BJ (cell line): Measurements from ENCODE around the gene TREM2. TPM values are rescaled to one million over a fixed set of nuclear protein-coding genes. Genes with fewer than 3 reads are reported as not detected.

Experiments used
- CTCF ChIA-PET: fragments of 350-600 bp; formaldehyde crosslinking; extraction: SDS; loops from one replicate; lab custom pipeline; 2021; ENCODE audit warnings: antibody characterized with exemption, inconsistent platforms; lab: Yijun Ruan, JAX
- POLR2A ChIA-PET: fragments of 300-600 bp; sonication (Branson Sonifier 250); formaldehyde crosslinking; extraction: SDS; loops from one replicate; lab custom pipeline; 2021; ENCODE audit warnings: antibody characterized with exemption; lab: Charles Lee
- DNase-seq: peaks from one replicate; pipeline ENCODE4 v3.0.0-alpha.2; 2011; ENCODE audit warnings: low read depth
- H3K27me3 ChIP-seq: 2 replicates; pipeline ENCODE4 v1.6.0; 2011; ENCODE audit warnings: low read length; ENCODE audit not compliant: control insufficient read depth, insufficient read depth
- H3K36me3 ChIP-seq: 2 replicates; pipeline ENCODE4 v1.5.1; 2011; ENCODE audit warnings: low read length; ENCODE audit not compliant: control insufficient read depth, insufficient read depth
- H3K4me3 ChIP-seq: 2 replicates; pipeline ENCODE4 v1.5.1; 2011; ENCODE audit warnings: low read depth, mild to moderate bottlenecking, control low read depth, low read length
- polyA plus RNA-seq: library from polyadenylated mRNA; depleted of rRNA; stranded (reverse); fragments of >200 nt; gene quantifications from 2 replicates; pipeline ENCODE4 v1.2.3, GENCODE V29; 2011; rRNA removed
- TF ChIP-seq, protein P1 (sequence below): IDR thresholded peaks from 2 replicates; pipeline ENCODE4 v1.5.1; 2011; ENCODE audit warnings: low read depth, mild to moderate bottlenecking, control low read depth, inconsistent platforms, low read length, moderate library complexity; ENCODE audit not compliant: insufficient read depth

TREM2 gene
- polyA plus RNA-seq, 1 experiment, result not detected

DNA sequence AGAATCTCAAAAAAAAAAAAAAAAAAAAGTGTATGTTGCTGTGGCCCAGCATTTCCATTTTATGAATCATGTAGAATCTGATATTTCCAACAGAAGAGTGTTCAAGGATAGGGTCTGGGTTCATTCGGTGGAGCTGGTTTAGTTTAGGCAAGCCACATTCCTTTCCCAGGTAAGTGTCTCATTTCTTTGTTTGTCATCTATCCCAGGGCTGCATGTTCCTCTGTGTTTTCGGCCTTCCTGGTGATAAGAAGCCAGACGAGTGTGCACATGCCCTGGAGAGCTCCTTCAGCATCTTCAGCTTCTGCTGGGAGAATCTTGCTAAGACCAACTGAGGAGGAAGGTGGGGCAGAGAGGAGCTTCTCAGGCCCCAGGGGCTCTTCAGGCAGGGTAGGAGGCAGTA is 51.9 kb downstream of the TREM2 start:
- CTCF ChIA-PET, result interaction anchor here (0.5 to 1.0 kb wide), 3 partner anchors 19 to 220 kb away, joined by 3 to 4 read pairs (median 3); no protein-coding TSS in a partner anchor
- POLR2A ChIA-PET, result no interaction called here
- Histone ChIP-seq H3K36me3 (no peaks in the 10 kb centered on the region), H3K4me3 (no peak overlapping the region), H3K27me3 (no peaks in the 10 kb centered on the region)
- TF ChIP-seq, protein P1, sequence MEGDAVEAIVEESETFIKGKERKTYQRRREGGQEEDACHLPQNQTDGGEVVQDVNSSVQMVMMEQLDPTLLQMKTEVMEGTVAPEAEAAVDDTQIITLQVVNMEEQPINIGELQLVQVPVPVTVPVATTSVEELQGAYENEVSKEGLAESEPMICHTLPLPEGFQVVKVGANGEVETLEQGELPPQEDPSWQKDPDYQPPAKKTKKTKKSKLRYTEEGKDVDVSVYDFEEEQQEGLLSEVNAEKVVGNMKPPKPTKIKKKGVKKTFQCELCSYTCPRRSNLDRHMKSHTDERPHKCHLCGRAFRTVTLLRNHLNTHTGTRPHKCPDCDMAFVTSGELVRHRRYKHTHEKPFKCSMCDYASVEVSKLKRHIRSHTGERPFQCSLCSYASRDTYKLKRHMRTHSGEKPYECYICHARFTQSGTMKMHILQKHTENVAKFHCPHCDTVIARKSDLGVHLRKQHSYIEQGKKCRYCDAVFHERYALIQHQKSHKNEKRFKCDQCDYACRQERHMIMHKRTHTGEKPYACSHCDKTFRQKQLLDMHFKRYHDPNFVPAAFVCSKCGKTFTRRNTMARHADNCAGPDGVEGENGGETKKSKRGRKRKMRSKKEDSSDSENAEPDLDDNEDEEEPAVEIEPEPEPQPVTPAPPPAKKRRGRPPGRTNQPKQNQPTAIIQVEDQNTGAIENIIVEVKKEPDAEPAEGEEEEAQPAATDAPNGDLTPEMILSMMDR, result no peak
- DNase-seq, result no peak

Other genes with a start within 250 kb of the TREM2 start
- not detected in 2 replicates for gene UNC5CL, start 123.9 kb downstream of the TREM2 start, polyA plus RNA-seq
- gene TSPO2, start 120.6 kb downstream of the TREM2 start, polyA plus RNA-seq, result not detected in 2 replicates
- not detected in 2 replicates for gene APOBEC2, start 109.9 kb downstream of the TREM2 start, polyA plus RNA-seq
- gene OARD1, start 90.8 kb downstream of the TREM2 start, polyA plus RNA-seq, result 3.4 and 6.7 TPM in 2 replicates
- 7.6 and 7.7 TPM in 2 replicates for gene NFYA, start 90.1 kb downstream of the TREM2 start, polyA plus RNA-seq
- gene TREML1, start 8.8 kb downstream of the TREM2 start, polyA plus RNA-seq, result not detected in 2 replicates
- not detected in 2 replicates for gene TREML2, start 38.0 kb upstream of the TREM2 start, polyA plus RNA-seq
- not detected in 2 replicates for gene TREML4, start 65.2 kb upstream of the TREM2 start, polyA plus RNA-seq
- 0.11 and 0.20 TPM in 2 replicates for gene TREM1, start 123.6 kb upstream of the TREM2 start, polyA plus RNA-seq
- not detected in 2 replicates for gene NCR2, start 172.5 kb upstream of the TREM2 start, polyA plus RNA-seq